IMR-90 (cell line): ENCODE results near the gene PYCR2. TPM values are rescaled to one million over a fixed set of nuclear protein-coding genes. Genes with fewer than 3 reads are reported as not detected.

Experiments
- ATAC-seq: fragments of 200-7000 bp; cut with Tn5 transposase; 2 replicates; pipeline ENCODE4 v1.9.1; 2020; ENCODE audit warnings: low read depth, mild to moderate bottlenecking, moderate library complexity
- BruUV-seq: library from RNA; stranded (reverse); fragments of 400-500 nt; replicated peaks from 2 replicates; lab custom pipeline; 2021; lab: Mats Ljungman, UMichigan
- CTCF ChIA-PET: fragments of 300-600 bp; formaldehyde crosslinking; extraction: SDS; loops from one replicate; lab custom pipeline; 2021; ENCODE audit warnings: antibody characterized with exemption; lab: Yijun Ruan, JAX
- POLR2A ChIA-PET: fragments of 300-600 bp; sonication (Branson Sonifier 250); formaldehyde crosslinking; loops from one replicate; lab custom pipeline; 2022; ENCODE audit warnings: antibody characterized with exemption; ENCODE audit not compliant: unreplicated experiment; lab: Charles Lee
- DNase-seq: peaks from one replicate; pipeline ENCODE4 v3.0.0; 2013
- H2AFZ ChIP-seq: replicated peaks from 2 replicates; pipeline ENCODE3; 2013; ENCODE audit warnings: low read length, mild to moderate bottlenecking; ENCODE audit not compliant: poor library complexity
- H2AK5ac ChIP-seq: 2 replicates; pipeline ENCODE4 v1.6.1; 2013; ENCODE audit warnings: low read depth, low read length, inconsistent platforms
- H2AK9ac ChIP-seq: replicated peaks from 2 replicates; pipeline ENCODE3; 2013; ENCODE audit warnings: mild to moderate bottlenecking, low read depth, low read length, moderate library complexity; ENCODE audit not compliant: poor library complexity
- H2BK120ac ChIP-seq: 2 replicates; pipeline ENCODE4 v1.6.1; 2013; ENCODE audit warnings: low read depth, low read length, inconsistent platforms
- H2BK15ac ChIP-seq: 3 replicates; pipeline ENCODE4 v1.6.1; 2013; ENCODE audit warnings: low read depth, low read length, inconsistent platforms
- H2BK20ac ChIP-seq: 2 replicates; pipeline ENCODE4 v1.6.1; 2013; ENCODE audit warnings: low read depth, mild to moderate bottlenecking, inconsistent platforms, low read length, moderate library complexity
- H2BK5ac ChIP-seq: 2 replicates; pipeline ENCODE4 v1.6.1; 2013; ENCODE audit warnings: mild to moderate bottlenecking, low read depth, low read length, inconsistent platforms; ENCODE audit not compliant: poor library complexity, severe bottlenecking
- H3K14ac ChIP-seq: replicated peaks from 2 replicates; pipeline ENCODE4 v1.6.1; 2013; ENCODE audit warnings: low read depth, low read length, inconsistent platforms
- H3K18ac ChIP-seq: 2 replicates; pipeline ENCODE4 v1.6.1; 2013; ENCODE audit warnings: low read depth, low read length, control low read depth
- H3K23ac ChIP-seq: 2 replicates; pipeline ENCODE4 v1.6.1; 2013; ENCODE audit warnings: low read depth, low read length, inconsistent platforms
- H3K27ac ChIP-seq: 2 replicates; pipeline ENCODE4 v1.5.1; 2013; ENCODE audit warnings: mild to moderate bottlenecking, control low read depth, low read length; ENCODE audit not compliant: insufficient read depth
- H3K27me3 ChIP-seq: 2 replicates; pipeline ENCODE4 v1.6.1; 2013; ENCODE audit warnings: low read length; ENCODE audit not compliant: control insufficient read depth, insufficient read depth
- H3K36me3 ChIP-seq: 2 replicates; pipeline ENCODE4 v1.6.1; 2013; ENCODE audit warnings: low read length, mixed read lengths; ENCODE audit not compliant: control insufficient read depth, insufficient read depth
- H3K4ac ChIP-seq: 2 replicates; pipeline ENCODE4 v1.6.1; 2013; ENCODE audit warnings: low read depth, low read length, inconsistent platforms
- H3K4me1 ChIP-seq: 2 replicates; pipeline ENCODE4 v1.6.1; 2013; ENCODE audit warnings: low read length, mixed read lengths; ENCODE audit not compliant: control insufficient read depth, insufficient read depth
- H3K4me2 ChIP-seq: 2 replicates; pipeline ENCODE4 v1.6.1; 2013; ENCODE audit warnings: low read depth, mild to moderate bottlenecking, control low read depth, low read length, moderate library complexity
- H3K4me3 ChIP-seq: 2 replicates; pipeline ENCODE4 v1.5.1; 2013; ENCODE audit warnings: low read depth, mild to moderate bottlenecking, control low read depth, low read length, moderate library complexity; ENCODE audit not compliant: insufficient read depth
- H3K56ac ChIP-seq: 2 replicates; pipeline ENCODE4 v1.6.1; 2013; ENCODE audit warnings: low read length, inconsistent platforms; ENCODE audit not compliant: insufficient read depth; ENCODE audit errors: extremely low read depth
- H3K79me1 ChIP-seq, 2 experiments: 2 replicates each; pipeline ENCODE4 v1.6.1; 2013; ENCODE audit warnings: low read length in 2 of 2, inconsistent platforms in 1 of 2, low read depth in 1 of 2
- H3K9ac ChIP-seq: 2 replicates; pipeline ENCODE4 v1.6.1; 2013; ENCODE audit warnings: low read depth, low read length, control low read depth
- H3K9me1 ChIP-seq: 2 replicates; pipeline ENCODE4 v1.6.1; 2013; ENCODE audit warnings: low read length, inconsistent platforms; ENCODE audit not compliant: insufficient read depth
- H3K9me3 ChIP-seq: 2 replicates; pipeline ENCODE4 v1.6.1; 2013; ENCODE audit warnings: low read length; ENCODE audit not compliant: control insufficient read depth, insufficient read depth
- H4K20me1 ChIP-seq: 2 replicates; pipeline ENCODE4 v1.6.1; 2013; ENCODE audit warnings: low read length, inconsistent platforms; ENCODE audit not compliant: insufficient read depth
- H4K5ac ChIP-seq: 2 replicates; pipeline ENCODE4 v1.6.1; 2013; ENCODE audit warnings: mild to moderate bottlenecking, low read depth, low read length, control low read depth
- H4K8ac ChIP-seq, 2 experiments: 2 replicates each; pipeline ENCODE4 v1.6.1; 2013; ENCODE audit warnings: low read depth in 2 of 2, low read length in 2 of 2, control low read depth in 1 of 2, inconsistent platforms in 1 of 2
- H4K91ac ChIP-seq: 2 replicates; pipeline ENCODE4 v1.6.1; 2013; ENCODE audit warnings: low read depth, low read length, inconsistent platforms; ENCODE audit not compliant: insufficient read depth
- BHLHE40 ChIP-seq: fragments of 150-350 bp; IDR thresholded peaks from 2 replicates; pipeline ENCODE4 v1.6.1; 2016; ENCODE audit warnings: mild to moderate bottlenecking, low read depth, low read length
- CEBPB ChIP-seq: IDR thresholded peaks from 2 replicates; pipeline ENCODE4 v1.6.1; 2012; ENCODE audit warnings: low read depth, low read length, improper control_type of control experiment
- CHD1 ChIP-seq: IDR thresholded peaks from 2 replicates; pipeline ENCODE4 v1.6.1; 2012; ENCODE audit warnings: low read depth, low read length, improper control_type of control experiment
- CTCF ChIP-seq: conservative IDR thresholded peaks from 2 replicates; pipeline ENCODE4 v1.5.1; 2012; ENCODE audit warnings: mild to moderate bottlenecking, low read depth, low read length, improper control_type of control experiment
- ELK1 ChIP-seq: fragments of 150-350 bp; IDR thresholded peaks from 2 replicates; pipeline ENCODE4 v1.6.1; 2016; ENCODE audit warnings: low read depth, mild to moderate bottlenecking, low read length, moderate library complexity, borderline replicate concordance
- MAFK ChIP-seq: IDR thresholded peaks from 2 replicates; pipeline ENCODE4 v1.6.1; 2012; ENCODE audit warnings: low read depth, low read length, improper control_type of control experiment
- MAZ ChIP-seq: IDR thresholded peaks from 2 replicates; pipeline ENCODE4 v1.6.1; 2012; ENCODE audit warnings: low read depth, mild to moderate bottlenecking, low read length, improper control_type of control experiment, moderate library complexity, borderline replicate concordance
- RAD21 ChIP-seq: IDR thresholded peaks from 2 replicates; pipeline ENCODE4 v1.6.1; 2012; ENCODE audit warnings: low read length, improper control_type of control experiment
- RFX5 ChIP-seq: IDR thresholded peaks from 2 replicates; pipeline ENCODE4 v1.8.0; 2012; ENCODE audit warnings: low read depth, mild to moderate bottlenecking, low read length, moderate library complexity
- SMC3 ChIP-seq: fragments of 150-350 bp; IDR thresholded peaks from 2 replicates; pipeline ENCODE4 v1.6.1; 2016; ENCODE audit warnings: low read depth, mild to moderate bottlenecking, antibody characterized with exemption, low read length, moderate library complexity
- WGBS, 2 experiments: methylation state at CpG; one replicate each; pipeline versions ENCODE4 v1.1.5 to v1.1.7; 2013; ENCODE audit warnings: missing lambda C conversion rate in 2 of 2; ENCODE audit not compliant: insufficient read length in 1 of 2; ENCODE audit errors: extremely low coverage in 2 of 2; 5-methylcytosine and 5-hydroxymethylcytosine counted together
- dilution Hi-C: fragments of 300-500 bp; cut with HindIII; formaldehyde crosslinking; loops from one replicate; pipeline ENCODE4 v1.14.3; 2018; ENCODE audit warnings: low sequenced_read_pairs; ENCODE audit not compliant: unreplicated experiment
- in situ Hi-C: fragments of 300-500 bp; cut with MboI; formaldehyde crosslinking; loops from 3 replicates; pipeline ENCODE4 v1.14.3; 2019; ENCODE audit warnings: low sequenced_read_pairs, inconsistent platforms, mixed read lengths
- intact Hi-C: fragments of 100-400 bp; cut with micrococcal nuclease; formaldehyde crosslinking; loops from 2 replicates; pipeline ENCODE4 v1.10.0; 2022
- polyA plus RNA-seq, 3 experiments: library from polyadenylated mRNA; depleted of rRNA; stranded (reverse); fragments of >200 nt; gene quantifications; 2 replicates each; pipeline ENCODE4 v1.2.3, GENCODE V29; 2012; ENCODE audit warnings: low replicate concordance in 1 of 3
- total RNA-seq: library from RNA; depleted of rRNA; stranded (reverse); fragments of >200 nt; gene quantifications from 2 replicates; pipeline ENCODE4 v1.2.3, GENCODE V29; 2012
- TF ChIP-seq, protein P1 (sequence below): fragments of 150-350 bp; IDR thresholded peaks from 2 replicates; pipeline ENCODE4 v1.6.1; 2017; ENCODE audit warnings: mild to moderate bottlenecking, antibody characterized with exemption, low read length, low read depth

Gene PYCR2
- total and polyA plus RNA-seq, 2 of the 4 experiments (the other 2 are of a cell fraction), result 34.4 to 68.1 TPM

DNA sequence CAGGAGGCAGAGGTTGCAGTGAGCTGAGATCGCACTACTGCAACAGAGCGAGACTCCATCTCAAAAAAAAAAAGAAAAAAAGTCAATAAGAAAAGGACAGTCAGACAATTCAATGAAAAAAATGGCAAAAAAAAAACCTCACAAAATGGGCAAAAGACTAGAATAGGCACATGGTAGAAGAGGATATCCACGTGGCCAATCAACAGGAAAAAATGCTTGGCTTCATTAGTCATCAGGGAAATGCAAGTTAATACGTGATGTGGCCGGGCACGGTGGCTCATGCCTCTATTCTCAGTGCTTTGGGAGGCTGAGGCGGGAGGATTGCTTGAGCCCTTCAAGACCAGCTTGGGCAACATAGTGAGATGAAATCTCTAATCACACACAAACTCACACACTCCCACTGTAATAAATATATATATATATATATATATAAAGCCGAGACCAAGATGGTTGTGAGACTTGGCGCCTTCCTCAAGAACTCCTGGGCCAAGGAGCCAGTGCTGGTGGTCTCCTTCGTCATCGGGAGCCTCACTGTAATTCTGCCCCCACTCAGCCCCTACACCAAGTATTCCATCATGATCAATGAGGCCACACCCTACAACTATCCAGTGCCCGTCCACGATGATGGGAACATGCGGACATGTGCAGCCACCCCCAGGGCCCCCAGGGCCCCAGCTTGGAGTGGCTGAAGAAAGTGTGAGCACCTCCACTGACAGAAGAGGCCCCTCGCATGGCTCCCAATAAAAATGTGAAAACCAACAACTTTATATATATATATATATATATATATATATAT, 39.9 kb upstream of the PYCR2 start:
- no peak overlapping the region for H2BK20ac ChIP-seq
- intact Hi-C loops (no loop called here), in situ Hi-C loops (no loop called here), dilution Hi-C loops (no loop called here)
- no peak overlapping the region for H3K23ac ChIP-seq
- CTCF ChIA-PET, result interaction anchor here (0.9 to 1.3 kb wide), 2 partner anchors 86 to 489 kb away, joined by 3 to 4 read pairs; no protein-coding TSS in a partner anchor
- no peaks in the 10 kb centered on the region for H3K9me3 ChIP-seq
- BruUV-seq, result no TSS peak
- H4K5ac ChIP-seq, result no peak overlapping the region
- H2BK120ac ChIP-seq, result no peak overlapping the region
- POLR2A ChIA-PET, result no interaction called here
- no peaks in the 10 kb centered on the region for H3K36me3 ChIP-seq
- H2AFZ ChIP-seq, result no peak overlapping the region
- 100% methylated on average over 2 of the region's 15 CpGs; no CpG with 5 or more reads in 1 of the 2 experiments for WGBS, 2 experiments
- H3K14ac ChIP-seq, result no peak overlapping the region
- no peak overlapping the region for H4K91ac ChIP-seq
- no peaks in the 10 kb centered on the region for H3K9me1 ChIP-seq
- no peak overlapping the region for H3K56ac ChIP-seq
- DNase-seq, result no peak
- no peak overlapping the region for H2AK9ac ChIP-seq
- H2AK5ac ChIP-seq, result no peak overlapping the region
- H4K20me1 ChIP-seq, result no peaks in the 10 kb centered on the region
- H3K27me3 ChIP-seq, result peaks cover 2% of the 10 kb centered on the region; the same call in 1 of the 2 replicates
- H3K4me3 ChIP-seq, result no peak overlapping the region
- no peak for TF ChIP-seq RFX5
- no peak for TF ChIP-seq ELK1
- no peak for TF ChIP-seq CTCF
- no peak for TF ChIP-seq BHLHE40
- TF ChIP-seq MAFK, result no peak
- no peak for TF ChIP-seq RAD21
- TF ChIP-seq CHD1, result no peak
- TF ChIP-seq CEBPB, result no peak
- TF ChIP-seq MAZ, result no peak
- TF ChIP-seq, protein P1, sequence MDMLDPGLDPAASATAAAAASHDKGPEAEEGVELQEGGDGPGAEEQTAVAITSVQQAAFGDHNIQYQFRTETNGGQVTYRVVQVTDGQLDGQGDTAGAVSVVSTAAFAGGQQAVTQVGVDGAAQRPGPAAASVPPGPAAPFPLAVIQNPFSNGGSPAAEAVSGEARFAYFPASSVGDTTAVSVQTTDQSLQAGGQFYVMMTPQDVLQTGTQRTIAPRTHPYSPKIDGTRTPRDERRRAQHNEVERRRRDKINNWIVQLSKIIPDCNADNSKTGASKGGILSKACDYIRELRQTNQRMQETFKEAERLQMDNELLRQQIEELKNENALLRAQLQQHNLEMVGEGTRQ, result no peak
- TF ChIP-seq SMC3, result no peak
- no peak overlapping the region for H3K4ac ChIP-seq
- no peaks in the 10 kb centered on the region for H3K79me1 ChIP-seq
- no peak for ATAC-seq
- no peaks in the 10 kb centered on the region for H3K4me1 ChIP-seq
- H3K27ac ChIP-seq, result no peak overlapping the region
- no peak overlapping the region for H2BK5ac ChIP-seq
- H3K18ac ChIP-seq, result no peak overlapping the region
- no peak overlapping the region for H2BK15ac ChIP-seq
- no peak overlapping the region for H3K4me2 ChIP-seq
- H4K8ac ChIP-seq, result no peak overlapping the region
- H3K9ac ChIP-seq, result no peak overlapping the region
